Activated CD4-positive, alpha-beta T cell treated with anti-CD3 and anti-CD28 coated beads, Interleukin-2, Interleukin-6, amounts not matched to agents 100 ng/mL and 50 ng/mL, durations not matched to agents 16 hours and 8 hours (primary cell): Measurements from ENCODE around the gene MARCO.

Experiments used
- DNase-seq: peaks from one replicate; pipeline ENCODE4 v3.0.0-alpha.2; 2020

Gene MARCO, protein sequence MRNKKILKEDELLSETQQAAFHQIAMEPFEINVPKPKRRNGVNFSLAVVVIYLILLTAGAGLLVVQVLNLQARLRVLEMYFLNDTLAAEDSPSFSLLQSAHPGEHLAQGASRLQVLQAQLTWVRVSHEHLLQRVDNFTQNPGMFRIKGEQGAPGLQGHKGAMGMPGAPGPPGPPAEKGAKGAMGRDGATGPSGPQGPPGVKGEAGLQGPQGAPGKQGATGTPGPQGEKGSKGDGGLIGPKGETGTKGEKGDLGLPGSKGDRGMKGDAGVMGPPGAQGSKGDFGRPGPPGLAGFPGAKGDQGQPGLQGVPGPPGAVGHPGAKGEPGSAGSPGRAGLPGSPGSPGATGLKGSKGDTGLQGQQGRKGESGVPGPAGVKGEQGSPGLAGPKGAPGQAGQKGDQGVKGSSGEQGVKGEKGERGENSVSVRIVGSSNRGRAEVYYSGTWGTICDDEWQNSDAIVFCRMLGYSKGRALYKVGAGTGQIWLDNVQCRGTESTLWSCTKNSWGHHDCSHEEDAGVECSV

GRCh38 chr2:118942031-118942430 is at the start of gene MARCO:
TSS of gene MARCO (plus strand) at chr2:118942194. CDS start at chr2:118942301, 107 bp downstream.
- no peak for DNase-seq

- DNase-seq, result no peak
Measured at GRCh38 chr2:118893100-118893499, 48.9 kb upstream of the MARCO start.

DNA sequence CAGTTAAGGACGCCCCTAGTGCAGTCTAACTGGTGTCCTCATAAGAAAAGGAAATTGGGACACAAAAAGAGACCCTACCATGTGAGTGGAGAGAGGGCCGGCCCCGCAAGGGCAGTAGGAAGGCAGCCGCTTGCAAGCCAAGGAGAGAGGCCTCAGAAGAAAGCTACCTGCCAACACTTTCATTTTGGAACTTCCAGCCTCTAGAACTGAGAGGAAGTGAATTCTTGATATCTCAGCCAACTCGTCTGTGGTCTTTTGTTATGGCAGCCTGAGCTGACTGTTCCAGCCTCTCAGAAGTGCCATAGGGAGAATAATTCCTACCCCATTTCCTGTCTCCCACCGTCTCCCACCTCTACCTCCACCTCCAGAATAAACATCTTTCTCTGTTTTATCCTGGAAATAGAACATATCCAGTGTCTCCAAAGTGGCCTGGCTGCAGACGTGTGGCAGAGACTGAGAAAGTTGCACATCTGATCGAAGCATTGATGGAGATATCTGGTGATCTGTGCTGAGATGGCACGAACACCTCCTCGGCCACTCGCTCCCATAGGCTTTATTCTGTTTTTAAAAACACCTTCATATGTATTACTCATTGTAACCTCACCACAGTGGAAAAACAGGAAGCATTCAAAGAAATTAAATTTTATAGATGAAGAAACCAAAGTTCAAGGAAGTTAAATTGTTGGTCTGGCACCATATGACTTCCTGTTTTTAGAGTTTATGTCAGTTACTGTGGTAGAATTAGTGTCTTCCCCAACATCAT is 39.5 kb upstream of the MARCO start:
- DNase-seq, result no peak

DNA sequence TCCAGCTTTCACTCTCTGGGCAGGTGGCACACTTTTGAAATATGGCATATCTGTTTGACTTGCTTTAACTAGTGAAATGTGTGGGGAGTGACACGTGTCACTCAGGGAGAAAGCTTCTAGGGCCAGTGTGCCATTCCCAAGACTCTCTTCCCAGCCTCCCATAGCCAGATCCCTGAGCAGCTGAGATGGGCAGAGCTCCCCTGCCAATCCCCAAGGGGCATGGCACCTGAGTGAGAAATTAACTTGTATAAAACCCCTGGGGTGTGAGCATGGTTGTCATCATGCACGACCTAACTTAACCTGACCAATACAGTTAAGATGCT is 39.0 kb upstream of the MARCO start:
- DNase-seq, result no peak

DNA sequence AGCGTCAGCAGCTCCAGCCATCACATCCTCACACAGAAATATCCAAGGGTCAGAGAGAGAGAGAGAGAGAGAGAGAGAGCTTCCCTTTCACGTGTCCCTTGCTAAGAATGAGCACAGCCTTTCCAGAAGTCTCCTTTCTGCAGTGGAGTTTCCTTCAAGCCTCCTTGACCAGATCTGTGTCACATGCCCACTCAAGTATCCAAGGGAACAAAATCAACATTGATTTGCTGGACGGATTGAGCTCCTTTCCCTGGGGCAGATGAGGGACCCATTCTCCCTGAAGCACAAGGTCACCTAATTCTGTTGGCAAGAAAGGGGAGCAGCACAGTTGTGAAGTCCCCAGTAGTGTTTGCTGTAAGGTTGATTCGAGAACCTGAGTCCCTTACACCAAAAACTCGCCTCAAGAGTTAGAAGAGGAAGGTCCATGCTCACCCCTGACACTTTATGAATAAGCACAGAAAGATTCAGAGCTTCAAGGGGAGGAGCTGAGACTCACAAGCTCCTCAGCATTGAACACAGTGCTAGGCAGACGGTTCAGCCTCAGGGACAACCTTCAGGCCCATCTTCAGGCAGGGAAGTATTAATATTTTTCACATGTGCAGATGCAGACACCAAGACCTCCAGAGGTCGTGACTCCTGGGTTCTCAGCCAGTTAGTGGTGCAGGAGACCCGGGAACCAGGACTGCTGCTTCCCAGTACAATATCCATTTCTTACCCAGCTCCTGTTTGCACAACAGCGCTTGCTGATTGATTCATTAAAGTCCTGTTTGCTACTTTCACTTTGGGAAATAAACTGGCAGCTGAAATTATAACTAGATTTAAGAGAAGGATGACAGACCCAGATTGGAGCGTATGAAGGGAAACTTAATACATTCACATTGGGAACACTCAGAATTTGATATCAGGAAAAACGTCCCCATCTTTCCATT is 38.2 kb upstream of the MARCO start:
- DNase-seq, result no peak

DNA sequence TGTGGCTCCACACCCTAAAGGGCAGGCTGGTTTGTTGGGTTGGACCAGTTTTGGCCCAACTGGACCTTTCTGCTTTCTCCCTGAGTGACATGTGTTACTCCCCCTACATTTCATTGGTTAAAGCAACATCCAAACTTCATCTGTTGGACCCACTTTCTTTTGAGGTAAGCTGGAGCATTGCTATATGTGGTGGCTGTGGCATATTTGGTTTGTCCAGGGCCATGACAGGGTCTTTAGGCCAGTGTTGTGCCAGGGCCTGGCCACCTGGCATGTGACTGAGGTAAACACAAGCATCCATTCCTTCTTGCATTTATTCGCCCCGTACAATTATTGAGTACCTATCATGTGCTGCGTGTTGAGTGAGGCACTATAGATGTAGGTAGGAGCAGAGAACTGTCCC is 36.8 kb upstream of the MARCO start:
- no peak for DNase-seq

- no peak for DNase-seq
Measured at GRCh38 chr2:118906186-118906585, 35.8 kb upstream of the MARCO start.

DNA sequence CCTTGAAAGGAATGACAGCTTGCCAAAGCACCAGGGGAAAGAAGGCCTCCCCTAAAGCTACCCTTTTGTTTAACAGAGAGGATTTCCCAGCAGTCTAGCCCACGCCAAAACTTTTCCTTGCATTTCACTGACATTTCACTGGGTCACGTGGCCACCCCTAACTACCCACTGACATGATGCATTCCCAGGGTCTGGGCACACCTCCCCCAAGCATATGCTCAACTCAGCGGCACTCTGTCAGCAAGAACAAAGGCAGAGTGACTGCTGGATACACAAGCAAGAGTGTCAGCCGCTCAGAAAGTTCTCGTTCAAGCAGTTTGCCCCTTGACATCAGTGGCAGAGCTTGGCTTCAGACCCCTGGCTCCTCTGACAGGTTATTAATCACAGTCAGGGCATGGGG is 34.2 kb upstream of the MARCO start:
- no peak for DNase-seq

DNA sequence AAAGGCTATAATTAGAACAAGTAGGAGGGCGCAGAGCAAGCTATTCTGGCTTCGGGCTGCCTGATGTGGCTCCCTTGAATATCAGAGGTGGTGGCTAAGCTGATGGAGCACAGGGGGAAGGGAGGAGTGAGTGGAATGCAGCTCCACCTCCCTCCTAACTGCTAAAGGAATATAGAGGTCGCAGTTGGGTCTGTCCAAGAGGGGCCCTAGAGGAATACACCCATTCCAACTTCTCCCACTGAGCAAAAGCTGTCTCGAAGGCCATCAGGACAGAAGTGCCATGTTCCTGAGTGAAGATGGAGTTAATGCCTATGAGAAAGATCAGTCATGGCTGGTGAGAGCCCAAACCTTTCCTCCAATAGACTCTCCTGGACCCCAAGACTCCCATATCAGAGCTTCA is 32.8 kb upstream of the MARCO start:
- no peak for DNase-seq

DNA sequence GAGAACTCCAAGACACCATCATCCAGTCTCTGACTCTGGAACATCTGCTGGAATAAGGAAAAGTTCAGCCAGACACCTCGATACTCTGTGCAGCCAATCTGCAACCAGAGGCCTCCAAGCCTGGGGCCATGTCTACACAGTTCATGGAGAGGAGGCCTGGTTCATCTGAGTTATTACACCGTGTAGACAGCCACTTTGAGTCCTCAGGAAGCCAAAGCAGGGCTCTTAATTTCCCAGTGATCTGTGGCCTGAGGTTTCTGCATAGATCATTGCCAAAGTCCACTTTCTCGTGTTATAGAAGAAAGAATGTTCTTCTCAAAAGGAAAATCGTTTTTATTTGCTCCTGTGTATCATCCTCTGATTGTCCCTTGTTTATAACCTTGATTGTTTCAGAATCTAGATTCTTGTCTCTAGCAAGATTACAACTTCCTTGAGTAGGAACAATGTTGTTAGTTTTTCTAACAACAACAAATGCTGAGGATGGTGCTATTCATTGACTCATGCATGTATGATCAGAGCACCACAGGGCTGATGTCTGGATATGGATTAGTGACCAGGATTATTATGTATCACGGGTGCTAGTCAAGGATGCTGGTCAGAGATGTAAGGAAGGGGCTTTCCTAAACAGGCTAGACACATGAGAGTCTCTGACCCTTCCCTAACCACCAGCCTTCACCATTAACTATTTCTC is 30.7 kb upstream of the MARCO start:
- DNase-seq, result no peak

GRCh38 chr2:118911936-118912335 is 30.1 kb upstream of the MARCO start:
- DNase-seq, result no peak

DNA sequence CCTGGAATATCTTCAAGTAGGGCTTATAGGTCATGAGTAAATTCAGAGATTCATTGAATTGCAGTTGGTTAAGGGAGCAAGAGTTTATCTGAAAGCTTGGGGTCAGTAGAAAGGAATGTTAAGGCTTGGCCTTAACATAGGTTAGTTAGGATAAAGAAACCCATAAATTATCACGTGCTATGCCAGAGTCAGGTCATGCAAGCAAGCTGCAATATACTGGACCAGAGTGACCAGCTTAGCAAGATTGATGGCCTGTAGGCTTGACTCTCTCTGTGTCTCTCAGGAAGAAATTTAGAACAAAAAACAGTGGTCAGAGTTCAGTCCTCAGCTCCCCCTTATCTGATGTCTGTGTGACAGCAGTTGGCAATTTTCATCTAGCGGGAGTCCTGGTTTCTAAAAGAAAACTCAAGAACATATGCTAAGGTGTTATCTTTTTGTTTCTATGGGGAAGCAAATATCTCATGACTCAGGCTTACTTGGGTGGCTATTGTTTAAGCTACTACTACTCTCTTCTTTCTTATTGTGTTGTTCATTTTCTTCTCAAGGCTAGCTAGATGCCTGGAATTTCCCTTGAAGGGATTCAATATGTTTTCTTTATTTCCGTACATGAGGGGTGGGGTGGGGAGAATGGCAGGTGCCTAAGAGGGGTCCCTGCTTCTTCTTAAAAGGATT is 28.7 kb upstream of the MARCO start:
- DNase-seq, result no peak

- DNase-seq, result no peak
Measured at GRCh38 chr2:118913803-118914645, 28.0 kb upstream of the MARCO start.

DNA sequence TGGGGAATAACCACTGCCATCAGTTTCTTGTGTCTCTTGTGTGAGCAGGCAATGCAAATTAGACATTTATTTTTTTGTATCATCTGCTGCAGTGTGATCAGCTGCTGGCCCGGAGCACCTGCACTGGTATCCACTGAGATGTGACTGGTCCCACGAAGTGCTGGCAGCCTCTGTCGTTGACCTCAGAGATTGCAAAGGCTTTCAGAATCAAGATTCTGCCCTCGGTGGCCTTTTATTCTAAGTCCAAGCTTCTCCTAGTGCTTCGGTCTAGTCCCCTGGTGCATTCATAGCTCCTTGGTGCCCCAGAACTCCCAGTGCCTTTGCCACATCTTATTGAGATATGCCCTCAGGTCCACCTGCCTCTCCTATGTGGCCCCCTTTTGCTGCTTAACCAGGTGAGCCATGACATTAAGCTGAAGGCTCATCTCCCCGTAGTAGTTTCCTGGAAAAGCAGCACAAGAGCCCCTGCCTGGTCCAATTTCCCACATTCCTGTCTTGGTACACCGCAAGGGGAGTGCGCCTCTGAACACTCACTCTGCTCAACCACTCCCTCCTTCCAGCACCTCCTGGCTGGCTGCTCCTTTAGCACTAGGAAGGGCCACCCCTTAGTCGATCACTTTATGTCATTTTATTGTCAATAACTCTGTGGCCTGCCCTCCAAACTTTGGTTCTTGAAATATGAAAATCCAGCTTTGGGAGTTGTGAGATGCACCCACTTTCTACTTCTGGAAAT is 27.1 kb upstream of the MARCO start:
- no peak for DNase-seq

GRCh38 chr2:118918017-118918416 is 24.0 kb upstream of the MARCO start:
- DNase-seq, result no peak

GRCh38 chr2:118921646-118922045 is 20.3 kb upstream of the MARCO start:
- DNase-seq, result no peak

DNA sequence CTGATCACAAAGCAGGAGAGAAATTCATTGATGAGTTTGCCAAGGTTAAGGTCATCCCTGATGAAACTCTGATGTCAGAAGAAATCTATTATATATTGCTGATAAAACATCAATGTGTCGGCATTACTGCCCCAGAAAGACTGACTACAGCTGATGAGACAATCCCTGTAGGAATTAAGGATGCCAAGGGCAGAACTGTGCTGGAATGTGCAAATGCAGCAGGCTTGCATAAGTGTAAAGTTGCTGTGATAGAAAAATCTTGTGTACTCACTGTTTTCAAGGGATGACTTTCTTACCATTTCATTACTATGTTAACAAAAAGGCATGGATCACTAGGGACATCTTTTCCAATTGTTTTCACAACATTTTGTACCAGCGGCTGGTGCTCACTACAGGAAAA is 19.7 kb upstream of the MARCO start:
- no peak for DNase-seq

DNA sequence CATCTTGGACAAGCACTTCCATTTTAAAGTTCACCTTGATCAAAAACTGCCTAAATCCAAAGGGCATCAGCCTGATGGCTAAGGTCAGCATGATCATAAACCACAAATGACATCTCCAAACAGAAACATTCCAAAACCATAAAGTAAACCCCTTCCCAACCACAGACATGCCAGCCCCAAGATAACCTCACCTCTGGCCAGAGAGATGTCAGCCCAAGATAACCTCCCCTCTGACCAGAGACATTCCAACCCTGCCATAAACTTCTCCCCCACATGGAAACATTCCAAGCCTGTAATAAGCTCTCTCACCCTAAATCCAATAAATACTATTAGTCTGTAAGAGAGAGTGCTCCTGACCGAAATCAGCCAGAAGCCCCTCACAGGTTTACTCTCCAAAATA is 18.6 kb upstream of the MARCO start:
- no peak for DNase-seq

DNA sequence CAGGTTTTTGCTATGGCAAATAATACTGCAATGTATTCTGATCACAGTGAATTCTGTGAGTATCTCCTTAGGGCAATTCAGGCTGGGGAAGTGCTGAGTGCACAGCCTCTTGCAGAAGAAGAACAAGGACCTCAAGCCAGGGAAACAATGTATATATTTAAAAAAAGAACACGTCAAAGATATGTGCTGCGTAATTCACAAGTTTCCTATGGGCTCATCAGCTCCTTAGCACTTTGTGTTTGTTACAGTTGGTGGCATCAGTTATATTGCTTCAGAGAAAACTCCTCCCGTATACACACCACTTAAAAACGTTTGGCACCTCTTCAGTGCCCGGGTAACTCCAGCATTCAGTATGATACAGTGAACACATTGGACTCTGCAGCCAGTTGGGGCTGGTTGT is 16.5 kb upstream of the MARCO start:
- no peak for DNase-seq

DNA sequence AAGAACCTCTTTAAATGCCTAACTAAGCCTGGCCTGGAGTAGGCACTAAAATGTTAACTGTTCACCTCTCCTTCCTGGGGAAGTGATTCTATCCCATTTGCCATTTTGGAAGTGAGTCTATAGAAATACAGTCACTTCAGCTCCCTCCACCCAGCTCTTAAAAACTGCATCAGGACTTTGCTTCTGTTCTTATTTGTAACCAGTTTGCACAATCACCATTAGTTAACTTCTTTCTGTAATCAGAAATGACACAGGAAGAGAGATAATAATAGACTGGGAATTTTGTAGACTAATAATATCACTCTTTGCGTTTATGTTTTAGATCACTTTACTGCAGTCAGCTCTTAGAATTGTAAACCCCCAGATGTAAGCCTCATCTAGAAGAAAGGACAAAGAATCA is 16.0 kb upstream of the MARCO start:
- DNase-seq, result no peak
